HG03103 (cell line): ENCODE measurements around the gene SEC62.

ENCODE experiments used
- ATAC-seq: cut with Tn5 transposase; IDR thresholded peaks from one replicate; pipeline ENCODE4 v1.9.1; 2021; ENCODE audit warnings: low read depth; ENCODE audit not compliant: unreplicated experiment

Gene SEC62, protein sequence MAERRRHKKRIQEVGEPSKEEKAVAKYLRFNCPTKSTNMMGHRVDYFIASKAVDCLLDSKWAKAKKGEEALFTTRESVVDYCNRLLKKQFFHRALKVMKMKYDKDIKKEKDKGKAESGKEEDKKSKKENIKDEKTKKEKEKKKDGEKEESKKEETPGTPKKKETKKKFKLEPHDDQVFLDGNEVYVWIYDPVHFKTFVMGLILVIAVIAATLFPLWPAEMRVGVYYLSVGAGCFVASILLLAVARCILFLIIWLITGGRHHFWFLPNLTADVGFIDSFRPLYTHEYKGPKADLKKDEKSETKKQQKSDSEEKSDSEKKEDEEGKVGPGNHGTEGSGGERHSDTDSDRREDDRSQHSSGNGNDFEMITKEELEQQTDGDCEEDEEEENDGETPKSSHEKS

DNA sequence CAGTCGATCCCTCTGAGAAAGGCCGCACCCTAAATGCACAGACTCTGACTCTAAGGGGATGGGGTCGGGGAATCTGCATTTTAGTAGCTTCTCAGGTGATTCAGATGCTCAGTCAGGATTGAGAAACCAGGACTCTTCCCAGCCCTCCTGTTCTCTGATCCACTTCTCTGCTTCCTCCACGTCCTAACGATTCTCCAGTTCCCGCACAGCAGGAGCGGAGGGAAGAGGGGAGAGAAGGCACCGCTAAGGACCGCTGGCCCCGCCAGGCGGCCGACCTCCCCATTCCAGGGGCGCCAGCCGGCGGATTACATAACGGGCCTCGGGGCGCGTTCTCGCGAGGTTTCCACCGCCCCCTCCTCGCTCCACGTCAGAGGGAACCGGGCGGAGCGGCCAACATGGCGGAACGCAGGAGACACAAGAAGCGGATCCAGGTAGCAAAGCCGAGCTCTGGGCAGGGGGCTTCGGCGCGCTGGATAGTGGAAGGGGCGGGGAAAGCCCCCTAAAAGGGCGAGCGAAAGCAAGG is at the start of gene SEC62:
Gene SEC62 (plus strand): TSS at position 380 of the 523 bp plus-strand sequence. CDS start 16 bp downstream, at position 396.
- peak; percentile 85 for ATAC-seq

DNA sequence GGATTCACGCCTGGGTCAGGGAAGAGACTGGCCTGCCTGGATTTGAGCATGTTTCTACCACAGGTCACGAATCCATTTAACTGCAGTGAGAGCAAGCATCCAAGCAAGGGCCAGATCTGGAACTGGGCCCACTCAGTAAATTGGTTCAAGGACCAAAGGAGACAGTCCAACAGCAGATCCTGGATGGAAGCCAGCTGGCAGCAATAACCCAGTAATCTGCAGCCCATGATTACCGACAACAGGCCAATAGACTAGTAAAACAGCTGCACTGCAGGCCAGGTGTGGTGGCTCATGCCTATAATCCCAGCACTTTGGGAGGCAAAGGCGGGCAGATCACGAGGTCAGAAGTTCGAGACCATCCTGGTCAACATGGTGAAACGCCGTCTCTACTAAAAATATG is 43.4 kb upstream of the SEC62 start:
- ATAC-seq: no peak

DNA sequence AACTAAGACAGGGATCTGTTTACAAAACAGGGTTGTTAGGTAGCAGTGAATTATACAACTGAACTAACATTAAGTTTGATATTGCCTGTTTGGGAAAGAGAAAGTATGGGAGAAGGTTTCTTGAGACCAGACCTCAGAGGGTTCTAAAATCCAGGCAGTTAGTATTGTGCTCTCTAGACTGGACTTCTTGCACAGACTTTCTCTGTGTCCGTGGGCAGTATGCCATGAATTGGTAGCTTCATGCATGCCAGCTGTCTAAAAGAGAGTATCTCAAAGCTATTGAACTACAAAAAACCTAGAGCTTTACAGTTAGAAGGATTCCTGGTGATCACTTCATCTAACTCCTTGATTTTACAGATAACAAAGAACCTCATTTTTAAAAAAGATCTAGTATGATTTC is 42.8 kb upstream of the SEC62 start:
- ATAC-seq: no peak

DNA sequence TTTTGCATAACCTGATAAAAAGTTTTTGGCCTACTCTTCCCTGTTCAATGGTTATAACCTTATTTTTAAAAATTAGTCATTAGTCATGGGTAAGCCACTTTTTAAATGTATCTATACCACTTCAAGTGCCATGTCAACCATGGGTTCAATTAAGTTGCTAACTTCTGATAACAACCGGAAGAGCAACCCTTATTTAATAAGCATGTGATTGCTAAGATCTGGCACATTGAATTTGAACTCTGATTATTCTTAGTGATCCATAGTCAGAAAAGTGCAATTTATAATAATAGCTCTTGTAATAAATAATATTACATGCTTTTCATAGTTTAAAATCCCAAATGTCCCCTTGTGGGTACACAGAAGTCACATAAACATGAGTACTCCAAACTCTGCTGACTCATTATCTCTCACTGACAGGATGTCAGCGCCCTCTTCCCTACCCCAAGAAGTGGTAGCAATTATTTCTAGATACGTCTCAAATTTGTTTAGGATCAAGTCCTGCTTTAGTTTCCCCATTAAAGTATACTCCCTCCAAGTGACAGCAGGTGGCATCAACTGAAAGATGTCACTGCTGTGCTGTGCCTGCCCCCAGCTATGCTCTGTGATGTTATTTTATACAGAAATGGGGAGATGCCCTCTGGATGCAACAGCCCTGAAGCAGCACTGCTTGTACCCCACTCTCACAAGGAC is 36.6 kb upstream of the SEC62 start:
- ATAC-seq: no peak

DNA sequence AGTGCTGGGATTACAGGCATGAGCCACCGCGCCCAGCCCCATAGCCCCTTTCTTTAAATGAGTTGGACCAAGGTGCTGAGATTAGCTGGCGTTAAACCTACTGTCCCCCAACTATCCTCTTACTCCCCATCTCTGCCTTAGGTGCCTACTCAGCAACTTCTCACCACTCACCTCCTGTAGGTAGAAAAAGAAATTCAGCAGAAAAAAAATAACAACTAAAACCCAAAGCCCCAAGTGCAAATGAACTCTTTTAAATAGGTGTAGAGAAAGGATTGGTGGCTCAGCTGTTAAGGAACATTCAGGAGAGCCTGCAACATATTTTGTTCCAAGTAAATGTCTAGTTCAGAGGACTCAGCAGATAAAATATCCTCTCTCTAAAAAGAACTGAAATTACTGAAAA is 35.8 kb upstream of the SEC62 start:
- ATAC-seq: no peak

DNA sequence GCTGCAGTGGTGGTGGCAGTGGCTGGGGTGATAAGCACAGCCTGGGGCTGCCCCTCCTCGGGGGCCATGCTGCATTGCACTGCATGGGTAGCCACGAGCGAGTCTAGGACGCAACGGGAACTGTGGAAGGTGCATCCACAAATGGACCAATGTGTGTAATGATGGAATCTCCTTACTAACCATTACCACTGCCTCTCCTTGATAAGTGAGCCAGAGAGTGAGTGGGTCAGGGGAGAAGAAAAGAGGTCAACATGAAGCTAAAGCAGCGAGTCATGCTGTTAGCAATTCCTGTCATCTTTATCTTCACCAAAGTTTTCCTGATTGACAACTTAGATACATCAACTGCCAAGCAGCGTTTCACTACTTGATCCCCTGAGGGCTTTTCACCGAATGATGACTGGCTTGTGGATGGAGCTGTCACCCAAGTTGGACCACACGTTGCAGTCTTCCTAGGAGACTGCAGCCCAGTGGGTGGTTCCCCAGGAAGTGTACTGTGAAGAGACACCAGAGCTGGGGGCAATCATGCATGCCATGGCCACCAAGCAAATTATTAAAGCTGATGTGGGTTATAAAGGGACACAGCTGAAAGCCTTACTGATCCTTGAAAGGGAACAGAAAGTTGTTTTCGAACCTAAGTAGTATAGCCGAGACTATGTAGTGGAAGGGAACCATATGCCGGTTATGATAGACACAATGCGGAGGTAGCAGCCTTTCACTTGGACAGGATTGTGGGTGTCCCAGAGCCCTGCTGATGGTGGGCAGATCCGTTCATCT is 34.7 kb upstream of the SEC62 start:
- ATAC-seq: peak; percentile 94

DNA sequence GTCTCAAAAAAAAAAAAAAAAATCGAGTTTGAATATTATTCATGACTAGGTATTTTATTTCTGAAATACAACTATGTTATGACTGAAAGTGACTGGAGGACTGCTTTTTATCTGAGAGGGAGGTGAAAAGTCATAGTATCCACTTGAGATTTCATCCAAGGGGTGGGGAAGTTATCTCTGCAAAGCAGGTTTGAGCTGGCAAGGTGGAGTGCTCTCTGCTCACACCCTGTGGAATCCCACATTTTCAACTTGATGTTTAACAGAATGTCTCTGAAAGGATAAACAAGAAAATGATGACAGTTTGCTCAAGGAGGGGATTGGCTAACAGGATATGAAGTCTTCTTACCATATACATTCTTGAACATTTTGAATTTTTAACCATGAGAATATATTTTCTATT is 27.3 kb upstream of the SEC62 start:
- no peak for ATAC-seq

DNA sequence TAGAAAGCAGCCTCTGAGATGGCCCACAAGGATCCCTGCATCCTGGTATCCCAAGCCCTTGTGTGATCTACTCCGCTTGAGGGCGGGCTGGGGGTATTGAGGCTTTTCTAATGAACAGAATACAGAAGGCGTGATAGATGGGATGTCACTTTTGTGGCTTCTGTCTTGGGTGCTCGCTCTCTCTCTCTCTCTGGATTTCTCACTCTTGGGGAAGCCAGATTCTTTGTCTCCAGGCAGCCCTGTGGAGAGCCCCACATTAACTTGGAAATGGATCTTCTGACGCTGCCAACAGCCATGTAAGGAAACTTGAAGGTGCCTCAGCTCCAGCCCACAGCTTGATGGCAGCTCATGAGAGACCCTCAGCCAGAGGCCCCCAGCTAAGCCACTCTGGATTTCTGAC is 26.9 kb upstream of the SEC62 start:
- no peak for ATAC-seq

DNA sequence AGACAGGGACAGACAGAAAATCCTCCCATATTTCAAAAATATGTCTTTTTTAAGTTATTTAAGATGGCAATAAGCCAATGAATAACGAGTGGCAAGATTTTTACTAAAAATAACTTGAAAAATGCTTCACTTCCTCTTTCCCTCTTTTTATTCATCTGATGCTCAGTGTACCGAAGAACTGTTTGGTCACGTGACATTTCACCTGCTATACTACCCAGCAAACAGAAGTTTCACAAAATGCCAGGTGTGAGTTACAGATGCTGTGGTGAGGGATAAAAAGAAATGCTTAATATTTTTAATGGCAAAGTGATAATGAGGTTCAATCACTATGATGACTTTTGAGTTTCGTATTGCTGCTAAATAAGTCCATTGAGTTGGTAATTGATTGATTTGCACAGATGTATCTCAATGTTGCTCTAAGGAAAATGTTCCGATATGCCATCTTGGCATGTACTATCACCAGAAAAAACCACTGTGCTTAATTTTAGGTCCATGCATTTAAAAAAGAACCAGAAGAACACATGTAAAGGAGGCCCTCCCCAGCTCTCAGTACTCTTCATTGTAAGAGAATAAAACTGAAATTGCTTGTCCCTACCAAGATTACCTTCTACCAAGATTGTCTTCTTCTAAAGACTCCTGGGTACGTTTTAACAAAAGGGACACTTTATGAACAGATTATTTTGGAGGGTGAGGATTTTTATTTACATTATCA is 26.0 kb upstream of the SEC62 start:
- ATAC-seq: peak; percentile 62

DNA sequence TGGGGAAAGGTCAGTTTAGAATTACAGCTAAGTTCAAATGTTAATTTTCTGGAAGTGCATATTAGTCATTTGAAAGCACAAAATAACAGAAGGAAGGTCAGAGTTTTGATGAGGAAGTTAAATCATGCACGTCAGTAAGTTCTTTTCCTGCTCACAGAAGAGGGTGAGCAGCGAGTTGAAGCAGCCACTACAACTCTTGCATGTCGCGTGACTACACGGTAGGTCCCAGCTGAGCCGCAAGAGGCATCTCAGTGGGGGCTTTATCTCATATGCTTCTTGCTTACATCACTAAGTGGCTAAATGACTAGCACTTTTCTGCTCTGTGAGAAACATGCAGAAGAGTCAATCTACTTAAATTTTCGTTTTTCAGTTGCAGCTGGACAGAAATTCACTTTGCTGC is 21.3 kb upstream of the SEC62 start:
- peak; percentile 81 for ATAC-seq

DNA sequence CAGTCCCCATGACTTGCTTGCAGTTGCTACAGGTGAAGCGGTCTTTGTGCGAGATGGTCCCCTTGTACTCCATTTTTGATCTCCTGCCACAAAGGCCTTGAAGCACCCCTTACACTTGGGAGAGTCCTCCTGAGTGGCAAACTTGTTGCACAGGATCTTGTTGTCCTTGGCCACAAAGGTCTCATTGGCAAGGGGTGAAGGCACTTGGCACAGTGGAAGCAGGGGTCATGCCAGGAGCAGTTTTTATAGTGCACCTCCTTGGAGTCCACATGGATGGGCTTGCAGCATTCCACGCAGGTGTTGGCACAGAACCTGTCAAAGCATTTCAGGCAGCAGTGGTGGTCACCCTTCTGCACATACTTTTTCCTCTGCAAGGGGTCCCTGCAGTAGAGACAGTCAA is 20.3 kb upstream of the SEC62 start:
- no peak for ATAC-seq

DNA sequence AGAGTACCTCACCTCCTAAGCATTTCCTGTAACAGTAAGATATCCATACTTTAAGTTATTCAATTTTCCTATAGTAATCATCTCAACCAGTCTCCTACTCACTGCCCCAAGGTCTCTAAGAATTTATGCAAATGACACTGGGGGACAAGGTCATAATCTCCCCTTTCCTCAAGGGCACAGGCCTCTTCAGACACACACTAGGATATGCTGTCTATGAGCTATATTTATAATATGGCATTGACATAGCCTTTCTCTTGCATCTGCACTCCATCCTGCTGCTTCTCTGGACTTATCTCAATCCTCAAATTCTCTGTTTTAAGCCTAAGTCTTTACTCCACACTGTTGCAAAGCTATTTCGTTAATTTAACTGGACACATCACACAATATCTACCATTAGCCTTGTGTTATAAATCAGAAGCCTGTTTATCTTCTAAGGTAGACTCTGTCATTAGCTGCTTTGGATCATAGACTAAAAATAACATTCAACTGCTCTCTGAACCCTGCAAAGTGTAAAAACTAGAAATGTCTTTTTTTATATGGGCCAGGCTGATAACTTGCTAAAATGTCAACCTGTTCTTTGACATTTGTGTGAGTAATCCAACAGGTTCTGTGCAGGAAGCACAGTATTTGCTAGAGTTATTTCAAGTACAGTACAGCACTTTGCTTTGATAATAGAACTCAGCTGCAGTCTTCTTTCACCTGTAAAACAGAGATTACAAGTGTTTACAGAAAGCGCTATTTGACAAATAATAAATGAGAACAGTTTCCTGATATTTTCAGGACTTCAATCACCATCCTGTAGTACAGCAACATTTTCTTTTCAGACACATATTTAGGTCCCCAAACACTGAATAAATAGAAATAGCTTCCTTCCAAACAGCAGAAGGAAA is 17.8 kb upstream of the SEC62 start:
- no peak for ATAC-seq

DNA sequence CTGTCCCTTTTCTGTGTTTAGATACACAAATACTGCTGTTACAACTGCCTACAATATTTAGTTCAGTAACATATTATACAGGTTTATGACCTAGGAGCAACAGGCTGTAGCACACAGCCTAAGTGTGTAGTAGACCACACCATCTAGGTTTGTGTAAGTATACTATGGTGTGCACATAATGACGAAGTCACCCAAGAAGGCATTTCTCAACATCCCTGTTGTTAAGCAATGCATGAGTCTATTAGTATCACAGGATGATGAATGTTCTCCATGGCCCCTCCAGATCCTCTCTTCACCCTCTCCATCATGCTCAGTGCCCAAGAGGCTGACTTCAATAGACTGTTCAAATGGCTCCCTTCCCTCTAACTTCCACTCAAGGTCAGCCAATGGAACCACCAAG is 14.6 kb upstream of the SEC62 start:
- no peak for ATAC-seq

DNA sequence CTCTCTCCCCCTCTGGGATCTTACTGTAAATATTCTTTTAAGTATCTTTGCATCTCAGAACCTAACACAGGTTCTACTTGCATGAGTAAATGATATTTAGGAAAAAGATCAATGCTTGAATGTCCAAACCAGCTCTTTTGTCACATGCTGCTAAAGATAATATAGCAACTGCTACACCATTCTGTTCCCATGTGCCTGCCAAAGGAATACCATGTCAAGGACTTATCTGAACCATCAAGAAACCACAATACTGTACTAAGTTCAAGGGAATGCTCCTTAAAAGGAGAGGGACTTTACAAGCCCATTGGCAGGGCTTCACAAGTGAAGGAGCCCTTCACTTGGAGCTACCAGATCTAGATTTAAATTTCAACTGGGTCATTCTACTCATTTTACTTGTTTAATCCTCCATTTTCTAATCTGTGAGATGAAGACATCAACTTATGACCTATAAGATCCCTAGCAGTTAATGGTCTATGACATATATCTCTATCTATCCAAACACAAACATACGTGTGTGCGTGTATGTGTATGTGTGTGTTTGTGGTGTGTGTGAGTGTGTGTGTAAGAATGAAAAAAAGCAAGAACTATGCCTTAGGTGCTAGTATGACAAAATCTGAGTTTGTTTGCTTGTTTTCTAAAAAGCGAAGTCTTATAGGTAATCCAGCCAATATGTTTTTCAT is 13.0 kb upstream of the SEC62 start:
- peak; percentile 18 for ATAC-seq

DNA sequence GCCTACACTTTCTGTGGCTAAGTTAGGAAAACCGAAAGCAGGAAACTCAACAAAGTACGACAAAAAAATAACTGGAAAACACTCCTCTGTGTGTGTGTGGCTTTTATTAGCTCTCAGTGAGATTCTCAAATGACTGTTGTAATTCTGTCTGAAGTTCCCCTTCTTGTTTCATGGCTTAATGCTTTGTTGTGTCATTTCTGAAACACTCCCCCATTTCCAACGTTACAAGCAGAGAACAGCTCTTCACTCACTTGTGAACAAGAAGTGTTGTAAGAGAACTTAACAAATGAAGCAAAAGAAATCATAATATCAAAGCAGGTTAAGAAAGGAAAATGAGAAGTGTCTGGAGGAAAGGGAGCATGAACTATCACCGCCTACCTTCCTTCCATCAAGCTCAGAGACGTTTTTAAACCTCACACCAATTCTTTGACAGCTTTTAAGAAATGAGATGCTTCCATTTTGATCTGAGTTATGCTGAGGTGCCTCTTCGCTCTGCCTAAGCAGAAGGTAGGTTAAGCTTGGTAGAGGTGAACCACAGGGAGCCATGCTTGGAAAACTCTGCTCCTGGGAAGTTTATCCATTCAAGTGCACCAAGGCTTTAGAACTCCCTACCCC is 12.4 kb upstream of the SEC62 start:
- ATAC-seq: peak; percentile 79

DNA sequence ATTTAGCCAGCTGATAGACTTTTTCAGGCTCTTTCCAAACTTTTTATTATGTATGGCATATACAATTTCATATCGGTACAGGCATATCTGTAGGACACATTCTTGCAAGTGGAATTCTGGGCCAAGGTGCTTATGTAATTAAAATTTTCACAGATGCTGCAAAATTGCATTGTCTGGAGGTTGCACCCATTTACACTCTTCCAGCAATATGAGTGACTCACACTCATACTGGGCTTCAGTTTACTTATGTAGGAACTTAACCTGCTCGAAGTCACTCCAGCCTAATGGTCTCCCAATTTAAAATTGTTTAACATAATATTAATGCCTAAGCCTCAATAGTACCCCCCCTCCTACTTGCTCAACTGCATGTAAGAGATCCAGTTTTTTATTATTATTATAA is 11.2 kb upstream of the SEC62 start:
- no peak for ATAC-seq

DNA sequence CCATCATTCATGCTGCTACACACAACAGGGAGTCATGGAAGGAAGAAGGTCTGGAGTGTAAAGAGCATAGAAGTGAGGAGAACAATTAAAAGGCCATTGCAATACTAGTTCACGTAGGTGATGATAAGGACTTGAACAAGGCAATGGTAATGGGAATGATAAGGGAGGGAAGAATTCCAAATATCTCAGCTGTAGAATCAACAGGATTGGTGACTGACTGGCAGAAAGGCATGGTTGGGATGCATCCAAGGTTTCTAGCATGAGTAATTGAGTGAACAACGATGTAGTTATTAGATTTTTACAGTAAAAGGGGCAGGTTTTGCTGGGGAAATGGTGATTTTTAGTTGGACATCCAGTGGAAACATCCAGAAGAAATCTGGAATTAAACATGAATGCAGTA is 2.4 kb upstream of the SEC62 start:
- ATAC-seq: no peak

DNA sequence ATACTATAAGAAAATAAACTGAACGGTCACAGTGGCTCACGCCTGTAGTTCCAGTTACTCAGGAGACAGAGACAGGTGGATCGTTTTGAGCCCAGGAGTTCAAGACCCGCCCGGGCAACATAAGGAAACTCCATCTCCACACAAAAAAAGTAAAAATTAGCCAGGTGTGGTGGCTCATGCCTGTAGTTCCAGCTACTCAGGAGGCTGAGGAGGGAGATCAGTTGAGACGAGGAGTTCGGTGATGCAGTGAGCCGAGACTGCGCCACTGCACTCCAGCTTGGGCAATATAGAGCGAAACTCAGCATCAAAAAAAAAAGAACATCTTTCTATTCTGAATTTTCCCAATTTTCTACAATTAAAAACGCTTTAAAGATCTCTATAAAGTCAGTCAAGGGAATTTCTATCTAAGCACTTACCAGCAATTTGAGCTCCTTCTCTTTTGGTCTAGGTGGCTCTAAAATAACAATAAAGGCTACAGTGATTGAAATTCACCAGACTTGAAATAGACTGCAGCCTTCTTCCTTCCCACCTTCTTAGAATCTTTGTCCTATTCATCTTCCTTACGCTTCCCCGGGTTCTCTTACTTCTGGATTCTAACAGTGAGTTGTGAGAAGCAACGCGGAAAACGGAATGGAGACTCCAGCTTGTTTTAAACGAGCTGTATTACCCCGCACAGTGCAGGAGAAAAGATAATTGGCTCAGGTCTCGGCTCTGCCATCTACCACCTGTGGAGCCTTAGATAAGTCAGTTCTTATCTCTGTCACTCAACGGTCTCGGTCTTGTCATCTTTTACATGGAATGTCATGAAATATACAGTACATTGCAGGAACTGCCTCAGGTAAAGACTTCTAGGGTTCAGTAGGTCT is 812 bp upstream of the SEC62 start:
- peak; percentile 21 for ATAC-seq
